NCI-H2196 treated with DMSO at 0.1 percent for 48 hours (cell line): ENCODE data around the gene TRIM15.
"Not testable (repeated sequence)": the region's sequence is repeated elsewhere in the genome, so short reads cannot be mapped to it uniquely, and the experiment has no call there.

ENCODE experiments used
- DNase-seq: peaks from one replicate; lab custom pipeline; 2025; ENCODE audit not compliant: unreplicated experiment; lab: John Stamatoyannopoulos, UW

The TRIM15 gene

GRCh38 chr6:30162265-30163089 is 869 bp upstream of the TRIM15 start:
- no peak for DNase-seq

- no peak for DNase-seq
Observed at GRCh38 chr6:30163918-30164654, 740 bp downstream of the TRIM15 start.

- DNase-seq: no peak
Observed at GRCh38 chr6:30164714-30165113, 1.4 kb downstream of the TRIM15 start.

- DNase-seq: not testable (repeated sequence)
Observed at GRCh38 chr6:30165238-30165637, 1.9 kb downstream of the TRIM15 start.

GRCh38 chr6:30167101-30167500 is 3.8 kb downstream of the TRIM15 start:
- no peak for DNase-seq

GRCh38 chr6:30168741-30169140 is 5.4 kb downstream of the TRIM15 start:
- DNase-seq: no peak

GRCh38 chr6:30169658-30170614 is 6.6 kb downstream of the TRIM15 start:
- peak; percentile 31 for DNase-seq

GRCh38 chr6:30171677-30172471 is 8.5 kb downstream of the TRIM15 start:
- no peak for DNase-seq

GRCh38 chr6:30172681-30173080 is 9.3 kb downstream of the TRIM15 start:
- no peak for DNase-seq

GRCh38 chr6:30175765-30176164 is 12.4 kb downstream of the TRIM15 start:
- DNase-seq: no peak

- DNase-seq: no peak
Observed at GRCh38 chr6:30178837-30179236, 15.5 kb downstream of the TRIM15 start.

- DNase-seq: no peak
Observed at GRCh38 chr6:30180145-30180544, 16.8 kb downstream of the TRIM15 start.

GRCh38 chr6:30184417-30185031 is 21.2 kb downstream of the TRIM15 start:
- no peak for DNase-seq

- DNase-seq: no peak
Observed at GRCh38 chr6:30185846-30186484, 22.6 kb downstream of the TRIM15 start.

GRCh38 chr6:30188541-30188940 is 25.2 kb downstream of the TRIM15 start:
- DNase-seq: no peak

GRCh38 chr6:30192076-30192475 is 28.7 kb downstream of the TRIM15 start:
- DNase-seq: no peak

GRCh38 chr6:30194797-30195690 is 31.7 kb downstream of the TRIM15 start:
- no peak for DNase-seq

- DNase-seq: no peak
Observed at GRCh38 chr6:30195951-30196350, 32.6 kb downstream of the TRIM15 start.
